Natural killer cell (primary cell): ENCODE results near the gene TMCO4. TPM values are rescaled to one million over a fixed set of nuclear protein-coding genes. Genes with fewer than 3 reads are reported as not detected.

Experiments
- ATAC-seq, 3 donors: fragments of 150-1000 bp in 2 of 3; fragments of 200-7000 bp in 1 of 3; cut with Tn5 transposase; 1 replicate in 1 of 3; 2 replicates in 2 of 3; pipeline ENCODE4 v1.10.0; 2021; ENCODE audit warnings: mild to moderate bottlenecking in 2 of 3, moderate library complexity in 2 of 3
- DNase-seq, 2 donors: peaks; one replicate each; pipeline versions ENCODE4 v3.0.0 to v3.0.0-alpha.2; 2013 to 2021; ENCODE audit warnings: mixed read lengths in 1 of 2
- H3K27ac ChIP-seq: one replicate; pipeline ENCODE4 v1.5.1; 2013; ENCODE audit warnings: mild to moderate bottlenecking, low read length
- H3K27me3 ChIP-seq: one replicate; pipeline ENCODE4 v1.6.1; 2013; ENCODE audit warnings: low read length; ENCODE audit not compliant: control insufficient read depth, insufficient read depth
- H3K36me3 ChIP-seq: one replicate; pipeline ENCODE4 v1.6.1; 2013; ENCODE audit warnings: low read length; ENCODE audit not compliant: control insufficient read depth, insufficient read depth
- H3K4me1 ChIP-seq: one replicate; pipeline ENCODE4 v1.6.1; 2013; ENCODE audit warnings: low read length; ENCODE audit not compliant: control insufficient read depth, insufficient read depth
- H3K4me3 ChIP-seq: one replicate; pipeline ENCODE4 v1.5.1; 2013; ENCODE audit warnings: low read length
- H3K9me3 ChIP-seq: one replicate; pipeline ENCODE4 v1.6.1; 2013; ENCODE audit warnings: low read length; ENCODE audit not compliant: control insufficient read depth, insufficient read depth
- H3K27ac Mint-ChIP-seq, 2 donors: one replicate each; pipeline ENCODE4 v1.8.0; 2022; ENCODE audit warnings: mild to moderate bottlenecking in 2 of 2, mixed read lengths in 2 of 2, moderate library complexity in 1 of 2
- H3K27me3 Mint-ChIP-seq, 2 donors: one replicate each; pipeline ENCODE4 v1.8.0; 2022; ENCODE audit warnings: low read depth in 2 of 2, mixed read lengths in 2 of 2
- H3K36me3 Mint-ChIP-seq: one replicate; pipeline ENCODE4 v1.8.0; 2022; ENCODE audit warnings: mixed read lengths
- H3K4me1 Mint-ChIP-seq, 2 donors: one replicate each; pipeline ENCODE4 v1.8.0; 2022; ENCODE audit warnings: mixed read lengths in 2 of 2
- H3K4me3 Mint-ChIP-seq: one replicate; pipeline ENCODE4 v1.8.0; 2022; ENCODE audit warnings: mild to moderate bottlenecking, moderate library complexity, mixed read lengths
- H3K9me3 Mint-ChIP-seq, 2 donors: one replicate each; pipeline ENCODE4 v1.8.0; 2022; ENCODE audit warnings: mixed read lengths in 2 of 2
- CTCF ChIP-seq: fragments of 200-600 bp; IDR thresholded peaks from one replicate; pipeline ENCODE4 v1.8.0; 2022; ENCODE audit warnings: antibody characterized with exemption
- WGBS: methylation state at CpG from one replicate; pipeline ENCODE4 v1.1.7; 2013; ENCODE audit warnings: missing lambda C conversion rate; ENCODE audit not compliant: insufficient coverage; 5-methylcytosine and 5-hydroxymethylcytosine counted together
- intact Hi-C: fragments of 100-400 bp; cut with micrococcal nuclease; formaldehyde crosslinking; loops from one replicate; pipeline ENCODE4 v1.14.2; 2022
- total RNA-seq, 4 donors: library from RNA; stranded (reverse); fragments of 120-200 nt in 1 of 4; gene quantifications; one replicate each; pipeline versions ENCODE4 v1.2.3 to v1.2.4, GENCODE V29; 2013 to 2022

Gene TMCO4
- total RNA-seq, 3 donors from 2014 or later (not counting 1 experiment from before 2014, with no cell fraction given): 14.2 to 21.5 (median 18.3) TPM

- Histone ChIP-seq H3K9me3 (no peaks in the 10 kb centered on the region), H3K27ac (no peak overlapping the region), H3K27me3 (peaks cover 2% of the 10 kb centered on the region), H3K4me3 (no peak overlapping the region), H3K4me1 (no peaks in the 10 kb centered on the region), H3K36me3 (no peaks in the 10 kb centered on the region)
- Mint-ChIP-seq H3K4me3 (no peak overlapping the region), H3K27me3 (peaks cover 20 to 31% of the 10 kb centered on the region in 2 donors), H3K4me1 (no peaks in the 10 kb centered on the region), H3K36me3 (no peaks in the 10 kb centered on the region), H3K9me3 (no peaks in the 10 kb centered on the region), H3K27ac (no peak overlapping the region)
- no peak for TF ChIP-seq CTCF
- 90% methylated on average over 5 of the region's 8 CpGs for WGBS
- intact Hi-C loops: no loop called here
- ATAC-seq: no peak
- DNase-seq: no peak
Observed at GRCh38 chr1:19845555-19845954, 45.8 kb upstream of the TMCO4 start.

GRCh38 chr1:19844731-19845495 is 45.2 kb upstream of the TMCO4 start:
- Mint-ChIP-seq H3K4me3 (no peak overlapping the region), H3K36me3 (no peaks in the 10 kb centered on the region), H3K27ac (no peak overlapping the region), H3K27me3 (peaks cover 22 to 35% of the 10 kb centered on the region in 2 donors), H3K4me1 (no peaks in the 10 kb centered on the region), H3K9me3 (no peaks in the 10 kb centered on the region)
- Histone ChIP-seq H3K4me3 (no peak overlapping the region), H3K36me3 (no peaks in the 10 kb centered on the region), H3K9me3 (no peaks in the 10 kb centered on the region), H3K27me3 (no peaks in the 10 kb centered on the region), H3K4me1 (no peaks in the 10 kb centered on the region), H3K27ac (no peak overlapping the region)
- no peak for ATAC-seq
- intact Hi-C loops: no loop called here
- no peak for DNase-seq
- no peak for TF ChIP-seq CTCF
- WGBS: 47% methylated on average over 9 of the region's 11 CpGs

GRCh38 chr1:19840228-19840627 is 40.5 kb upstream of the TMCO4 start:
- Mint-ChIP-seq H3K4me1 (no peaks in the 10 kb centered on the region), H3K9me3 (no peaks in the 10 kb centered on the region), H3K4me3 (no peak overlapping the region), H3K27ac (no peak overlapping the region), H3K36me3 (no peaks in the 10 kb centered on the region), H3K27me3 (peaks cover 28 to 49% of the 10 kb centered on the region in 2 donors)
- Histone ChIP-seq H3K4me3 (no peak overlapping the region), H3K9me3 (no peaks in the 10 kb centered on the region), H3K27ac (no peak overlapping the region), H3K36me3 (no peaks in the 10 kb centered on the region), H3K27me3 (no peaks in the 10 kb centered on the region), H3K4me1 (no peaks in the 10 kb centered on the region)
- no peak for ATAC-seq
- no peak for DNase-seq
- intact Hi-C loops: no loop called here
- no peak for TF ChIP-seq CTCF

GRCh38 chr1:19837866-19838265 is 38.1 kb upstream of the TMCO4 start:
- H3K4me3 Mint-ChIP-seq: no peak overlapping the region

More at GRCh38 chr1:19837866-19838265, 38.1 kb upstream of the TMCO4 start:
- Mint-ChIP-seq H3K27ac (no peak overlapping the region), H3K4me1 (no peaks in the 10 kb centered on the region), H3K36me3 (no peaks in the 10 kb centered on the region), H3K27me3 (peaks cover 26 to 51% of the 10 kb centered on the region in 2 donors), H3K9me3 (no peaks in the 10 kb centered on the region)
- no peak for TF ChIP-seq CTCF
- intact Hi-C loops: no loop called here
- no peaks in the 10 kb centered on the region for H3K36me3 ChIP-seq
- H3K9me3 ChIP-seq: no peaks in the 10 kb centered on the region
- no peak overlapping the region for H3K27ac ChIP-seq
- H3K4me1 ChIP-seq: no peaks in the 10 kb centered on the region
- no peak for ATAC-seq
- H3K27me3 ChIP-seq: peaks cover under 1% of the 10 kb centered on the region
- DNase-seq: no peak
- no peak overlapping the region for H3K4me3 ChIP-seq
- 44% methylated on average over 2 of the region's 2 CpGs for WGBS
